22Rv1 (cell line): ENCODE measurements around the gene WDR70.

Experiments
- ZFX ChIP-seq: fragments of 450-650 bp; IDR thresholded peaks from 2 replicates; pipeline ENCODE4 v1.6.1; 2017; ENCODE audit warnings: antibody characterized with exemption, borderline replicate concordance
- TF ChIP-seq, protein P1 (sequence below): fragments of 450-650 bp; IDR thresholded peaks from 2 replicates; pipeline ENCODE4 v1.5.1; 2017; ENCODE audit warnings: mild to moderate bottlenecking

GRCh38 chr5:37606148-37606547, 227.0 kb downstream of the WDR70 start:
- TF ChIP-seq, protein P1, sequence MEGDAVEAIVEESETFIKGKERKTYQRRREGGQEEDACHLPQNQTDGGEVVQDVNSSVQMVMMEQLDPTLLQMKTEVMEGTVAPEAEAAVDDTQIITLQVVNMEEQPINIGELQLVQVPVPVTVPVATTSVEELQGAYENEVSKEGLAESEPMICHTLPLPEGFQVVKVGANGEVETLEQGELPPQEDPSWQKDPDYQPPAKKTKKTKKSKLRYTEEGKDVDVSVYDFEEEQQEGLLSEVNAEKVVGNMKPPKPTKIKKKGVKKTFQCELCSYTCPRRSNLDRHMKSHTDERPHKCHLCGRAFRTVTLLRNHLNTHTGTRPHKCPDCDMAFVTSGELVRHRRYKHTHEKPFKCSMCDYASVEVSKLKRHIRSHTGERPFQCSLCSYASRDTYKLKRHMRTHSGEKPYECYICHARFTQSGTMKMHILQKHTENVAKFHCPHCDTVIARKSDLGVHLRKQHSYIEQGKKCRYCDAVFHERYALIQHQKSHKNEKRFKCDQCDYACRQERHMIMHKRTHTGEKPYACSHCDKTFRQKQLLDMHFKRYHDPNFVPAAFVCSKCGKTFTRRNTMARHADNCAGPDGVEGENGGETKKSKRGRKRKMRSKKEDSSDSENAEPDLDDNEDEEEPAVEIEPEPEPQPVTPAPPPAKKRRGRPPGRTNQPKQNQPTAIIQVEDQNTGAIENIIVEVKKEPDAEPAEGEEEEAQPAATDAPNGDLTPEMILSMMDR: no peak
- TF ChIP-seq ZFX: no peak
